Ishikawa (cell line): Measurements from ENCODE around the gene CDYL2.

ENCODE experiments used
- CEBPB ChIP-seq: IDR thresholded peaks from 2 replicates; pipeline ENCODE4 v1.6.1; 2012
- CREB1 ChIP-seq: IDR thresholded peaks from 2 replicates; pipeline ENCODE4 v1.6.1; 2012; ENCODE audit warnings: low read depth
- EGR1 ChIP-seq: IDR thresholded peaks from 2 replicates; pipeline ENCODE4 v1.6.1; 2012
- EP300 ChIP-seq: IDR thresholded peaks from 2 replicates; pipeline ENCODE4 v1.6.1; 2012; ENCODE audit warnings: borderline replicate concordance
- FOXM1 ChIP-seq: IDR thresholded peaks from 2 replicates; pipeline ENCODE4 v1.6.1; 2012; ENCODE audit warnings: low read depth, borderline replicate concordance
- NFIC ChIP-seq: IDR thresholded peaks from 2 replicates; pipeline ENCODE4 v1.6.1; 2012
- RAD21 ChIP-seq: IDR thresholded peaks from 2 replicates; pipeline ENCODE4 v1.6.1; 2012; ENCODE audit warnings: low read depth
- REST ChIP-seq: IDR thresholded peaks from 2 replicates; pipeline ENCODE4 v1.6.1; 2012; ENCODE audit warnings: low read depth, mild to moderate bottlenecking
- TAF1 ChIP-seq: IDR thresholded peaks from 2 replicates; pipeline ENCODE4 v1.6.1; 2012; ENCODE audit warnings: low read depth, mild to moderate bottlenecking
- TCF12 ChIP-seq: IDR thresholded peaks from 2 replicates; pipeline ENCODE4 v1.6.1; 2012; ENCODE audit warnings: low read depth
- TEAD4 ChIP-seq: IDR thresholded peaks from 2 replicates; pipeline ENCODE4 v1.6.1; 2012
- YY1 ChIP-seq: IDR thresholded peaks from 2 replicates; pipeline ENCODE4 v1.6.1; 2012; ENCODE audit warnings: low read depth
- ZBTB7A ChIP-seq: IDR thresholded peaks from 2 replicates; pipeline ENCODE4 v1.6.1; 2012; ENCODE audit warnings: low read depth
- TF ChIP-seq, protein P1 (sequence below): IDR thresholded peaks from 2 replicates; pipeline ENCODE4 v1.6.1; 2012
- TF ChIP-seq, protein P2 (sequence below): IDR thresholded peaks from 2 replicates; pipeline ENCODE4 v1.6.1; 2012

Gene CDYL2

GRCh38 chr16:80607204-80607603 is 197.2 kb downstream of the CDYL2 start:
- TF ChIP-seq TEAD4 (no peak), FOXM1 (no peak), EGR1 (no peak), NFIC (no peak), TAF1 (no peak), REST (no peak), RAD21 (no peak), TCF12 (no peak), ZBTB7A (no peak), EP300 (no peak), CEBPB (no peak), YY1 (no peak), CREB1 (no peak)
- TF ChIP-seq, protein P1, sequence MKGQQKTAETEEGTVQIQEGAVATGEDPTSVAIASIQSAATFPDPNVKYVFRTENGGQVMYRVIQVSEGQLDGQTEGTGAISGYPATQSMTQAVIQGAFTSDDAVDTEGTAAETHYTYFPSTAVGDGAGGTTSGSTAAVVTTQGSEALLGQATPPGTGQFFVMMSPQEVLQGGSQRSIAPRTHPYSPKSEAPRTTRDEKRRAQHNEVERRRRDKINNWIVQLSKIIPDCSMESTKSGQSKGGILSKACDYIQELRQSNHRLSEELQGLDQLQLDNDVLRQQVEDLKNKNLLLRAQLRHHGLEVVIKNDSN = no peak
- TF ChIP-seq, protein P2, sequence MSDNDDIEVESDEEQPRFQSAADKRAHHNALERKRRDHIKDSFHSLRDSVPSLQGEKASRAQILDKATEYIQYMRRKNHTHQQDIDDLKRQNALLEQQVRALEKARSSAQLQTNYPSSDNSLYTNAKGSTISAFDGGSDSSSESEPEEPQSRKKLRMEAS = no peak

- no peak for TF ChIP-seq ZBTB7A
- TF ChIP-seq CREB1 = no peak
- TF ChIP-seq NFIC = no peak
- no peak for TF ChIP-seq TEAD4
- no peak for TF ChIP-seq REST
- no peak for TF ChIP-seq FOXM1
- no peak for TF ChIP-seq TCF12
- no peak for TF ChIP-seq EP300
- TF ChIP-seq EGR1 = no peak
- no peak for TF ChIP-seq CEBPB
- TF ChIP-seq YY1 = no peak
- TF ChIP-seq, protein P1 = no peak
- TF ChIP-seq TAF1 = no peak
- TF ChIP-seq, protein P2 = no peak
- TF ChIP-seq RAD21 = no peak
Observed at GRCh38 chr16:80606221-80606766, 198.1 kb downstream of the CDYL2 start.

GRCh38 chr16:80604600-80605355 is 199.6 kb downstream of the CDYL2 start:
- TF ChIP-seq YY1 (no peak), RAD21 (no peak)

- no peak for TF ChIP-seq TCF12
- TF ChIP-seq ZBTB7A = no peak
- no peak for TF ChIP-seq YY1
- TF ChIP-seq EGR1 = no peak
- TF ChIP-seq CREB1 = no peak
- TF ChIP-seq, protein P1 = no peak
- no peak for TF ChIP-seq NFIC
- no peak for TF ChIP-seq REST
- TF ChIP-seq RAD21 = no peak
- TF ChIP-seq EP300 = no peak
- no peak for TF ChIP-seq CEBPB
- no peak for TF ChIP-seq TEAD4
- no peak for TF ChIP-seq TAF1
- TF ChIP-seq, protein P2 = no peak
- no peak for TF ChIP-seq FOXM1
Observed at GRCh38 chr16:80602894-80603293, 201.5 kb downstream of the CDYL2 start.
